Suprapubic skin (tissue), 4 donors: ENCODE results near the gene BCAT1.

Experiments used
- EP300 ChIP-seq: sonication (generic); formaldehyde crosslinking; IDR thresholded peaks from one replicate; pipeline ENCODE4 v1.6.1; 2017; ENCODE audit warnings: antibody characterized with exemption
- POLR2A ChIP-seq, 2 donors: fragments of 450-650 bp; IDR thresholded peaks; one replicate each; pipeline ENCODE4 v1.6.1; 2017; ENCODE audit warnings: antibody characterized with exemption in 2 of 2, mild to moderate bottlenecking in 2 of 2, moderate library complexity in 2 of 2
- POLR2AphosphoS5 ChIP-seq, 3 donors: sonication (generic); formaldehyde crosslinking; IDR thresholded peaks; one replicate each; pipeline ENCODE4 v1.6.1; 2017; ENCODE audit warnings: antibody characterized with exemption in 3 of 3
- TF ChIP-seq, protein P1 (sequence below), 2 donors: fragments of 200-600 bp in 1 of 2; fragments of 450-650 bp in 1 of 2; sonication (generic) in 1 of 2; IDR thresholded peaks; one replicate each; pipeline ENCODE4 v1.5.1; 2016 to 2019; ENCODE audit warnings: antibody characterized with exemption in 2 of 2, mild to moderate bottlenecking in 1 of 2, moderate library complexity in 1 of 2

DNA sequence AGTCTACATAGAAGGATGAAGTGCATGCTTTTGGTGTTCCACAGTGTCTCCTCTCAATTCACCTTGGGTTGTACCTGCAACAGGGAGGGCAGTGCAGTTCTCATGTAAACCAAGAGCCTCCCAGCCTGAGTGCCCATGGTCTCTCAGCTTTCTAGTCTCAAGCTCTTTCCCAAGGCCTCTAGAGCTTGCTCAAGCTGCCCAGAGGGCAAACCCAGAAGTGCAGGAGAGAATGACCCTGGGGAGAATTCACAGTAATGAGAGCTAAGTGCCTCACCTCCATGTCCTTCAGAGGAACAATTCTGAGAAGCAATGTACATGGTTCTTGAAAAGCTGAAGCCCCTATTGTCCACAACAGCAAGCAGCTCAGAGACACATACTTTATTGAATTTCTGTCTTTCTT, 180.5 kb downstream of the BCAT1 start:
- TF ChIP-seq POLR2A (IDR thresholded peaks at IDR 0.05) (no peak), POLR2AphosphoS5 (IDR thresholded peaks at IDR 0.05) (no peak), EP300 (no peak)
- TF ChIP-seq, protein P1, sequence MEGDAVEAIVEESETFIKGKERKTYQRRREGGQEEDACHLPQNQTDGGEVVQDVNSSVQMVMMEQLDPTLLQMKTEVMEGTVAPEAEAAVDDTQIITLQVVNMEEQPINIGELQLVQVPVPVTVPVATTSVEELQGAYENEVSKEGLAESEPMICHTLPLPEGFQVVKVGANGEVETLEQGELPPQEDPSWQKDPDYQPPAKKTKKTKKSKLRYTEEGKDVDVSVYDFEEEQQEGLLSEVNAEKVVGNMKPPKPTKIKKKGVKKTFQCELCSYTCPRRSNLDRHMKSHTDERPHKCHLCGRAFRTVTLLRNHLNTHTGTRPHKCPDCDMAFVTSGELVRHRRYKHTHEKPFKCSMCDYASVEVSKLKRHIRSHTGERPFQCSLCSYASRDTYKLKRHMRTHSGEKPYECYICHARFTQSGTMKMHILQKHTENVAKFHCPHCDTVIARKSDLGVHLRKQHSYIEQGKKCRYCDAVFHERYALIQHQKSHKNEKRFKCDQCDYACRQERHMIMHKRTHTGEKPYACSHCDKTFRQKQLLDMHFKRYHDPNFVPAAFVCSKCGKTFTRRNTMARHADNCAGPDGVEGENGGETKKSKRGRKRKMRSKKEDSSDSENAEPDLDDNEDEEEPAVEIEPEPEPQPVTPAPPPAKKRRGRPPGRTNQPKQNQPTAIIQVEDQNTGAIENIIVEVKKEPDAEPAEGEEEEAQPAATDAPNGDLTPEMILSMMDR (IDR thresholded peaks at IDR 0.05): no peak
